Thymus (tissue), 14 donors: ENCODE results near the gene MYMK. TPM values are rescaled to one million over a fixed set of nuclear protein-coding genes. Genes with fewer than 3 reads are reported as not detected.

Experiments
- DNase-seq, 9 donors: peaks; one replicate each; pipeline ENCODE4 v3.0.0-alpha.2; 2013; ENCODE audit warnings: low spot score in 9 of 9, low read depth in 6 of 9, missing footprints in 1 of 9
- H3K27ac ChIP-seq, 2 donors: one replicate each; pipeline ENCODE4 v1.5.1; 2013; ENCODE audit warnings: control low read depth in 1 of 2, low read depth in 1 of 2, low read length in 1 of 2, mild to moderate bottlenecking in 1 of 2, moderate library complexity in 1 of 2
- H3K27me3 ChIP-seq, 2 donors: one replicate each; pipeline ENCODE4 v1.5.1; 2013; ENCODE audit warnings: low read length in 1 of 2; ENCODE audit not compliant: control insufficient read depth in 2 of 2, insufficient read depth in 1 of 2
- H3K36me3 ChIP-seq, 2 donors: one replicate each; pipeline ENCODE4 v1.5.1; 2013; ENCODE audit warnings: low read length in 1 of 2, mild to moderate bottlenecking in 1 of 2, moderate library complexity in 1 of 2; ENCODE audit not compliant: control insufficient read depth in 2 of 2, insufficient read depth in 2 of 2
- H3K4me1 ChIP-seq, 2 donors: one replicate each; pipeline ENCODE4 v1.5.1; 2013; ENCODE audit warnings: low read length in 2 of 2; ENCODE audit not compliant: control insufficient read depth in 2 of 2, insufficient read depth in 2 of 2
- H3K4me3 ChIP-seq, 2 donors: one replicate each; pipeline ENCODE4 v1.5.1; 2013; ENCODE audit warnings: low read length in 2 of 2, control low read depth in 1 of 2, mild to moderate bottlenecking in 1 of 2
- H3K9me3 ChIP-seq, 2 donors: one replicate each; pipeline ENCODE4 v1.5.1; 2013; ENCODE audit warnings: low read length in 1 of 2, mild to moderate bottlenecking in 1 of 2; ENCODE audit not compliant: control insufficient read depth in 2 of 2, insufficient read depth in 1 of 2
- WGBS: extraction: QIAGEN DNeasy Blood & Tissue Kit; methylation state at CpG from one replicate; pipeline ENCODE4 v1.1.7; 2013; 5-methylcytosine and 5-hydroxymethylcytosine counted together
- long read RNA-seq, 10 donors: transcript quantifications; one replicate each; lab custom pipeline, GENCODE V29; 2026
- polyA plus RNA-seq: library from polyadenylated mRNA; stranded (reverse); fragments of 200-250 nt; gene quantifications from one replicate; pipeline ENCODE4 v1.2.3, GENCODE V29; 2013
- total RNA-seq: library from RNA; stranded (reverse); fragments of 120-200 nt; gene quantifications from one replicate; pipeline ENCODE4 v1.2.4, GENCODE V29; 2013
- donor health status: healthy.

The MYMK gene, protein sequence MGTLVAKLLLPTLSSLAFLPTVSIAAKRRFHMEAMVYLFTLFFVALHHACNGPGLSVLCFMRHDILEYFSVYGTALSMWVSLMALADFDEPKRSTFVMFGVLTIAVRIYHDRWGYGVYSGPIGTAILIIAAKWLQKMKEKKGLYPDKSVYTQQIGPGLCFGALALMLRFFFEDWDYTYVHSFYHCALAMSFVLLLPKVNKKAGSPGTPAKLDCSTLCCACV
- total RNA-seq (0.47 TPM), polyA plus RNA-seq (0.39 TPM)
- long read RNA-seq, donor 1: 0 reads
- long read RNA-seq, donor 2: 0 reads
- long read RNA-seq, donor 3: 0 reads
- long read RNA-seq, donor 4: 0 reads
- long read RNA-seq, donor 5: 0 reads
- long read RNA-seq, donor 6: 0 reads
- long read RNA-seq, donor 7: 0 reads
- long read RNA-seq, donor 8: 0 reads
- long read RNA-seq, donor 9: 0 reads
- long read RNA-seq, donor 10: 0 reads

DNA sequence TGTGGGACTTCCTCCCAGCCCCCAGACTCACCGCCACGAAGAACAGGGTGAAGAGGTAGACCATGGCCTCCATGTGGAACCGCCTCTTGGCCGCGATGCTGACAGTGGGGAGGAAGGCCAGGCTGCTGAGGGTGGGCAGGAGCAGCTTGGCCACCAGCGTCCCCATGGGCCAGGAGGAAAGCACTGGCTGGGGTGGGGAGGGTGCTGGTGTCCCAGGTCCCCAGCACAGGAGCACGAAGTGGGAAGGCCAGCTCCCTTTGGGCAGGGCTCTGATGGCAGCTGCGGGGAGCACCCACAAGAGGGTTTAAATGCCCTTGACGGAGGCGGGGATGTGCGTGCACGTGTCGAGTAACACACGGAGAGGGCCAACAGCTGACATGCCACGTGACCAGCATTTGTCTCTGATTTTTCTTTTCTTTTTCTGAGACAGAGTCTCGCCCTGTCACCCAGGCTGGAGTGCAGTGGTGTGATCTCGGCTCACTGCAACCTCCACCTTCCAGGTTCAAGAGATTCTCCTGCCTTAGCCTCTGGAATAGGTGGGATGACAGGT is at the start of gene MYMK:
Gene MYMK, minus strand, starts transcription at position 281 of the 550 bp plus-strand sequence. Its CDS starts 115 bp downstream, at position 166.
- no peaks in the 10 kb centered on the region for H3K36me3 ChIP-seq
- H3K27me3 ChIP-seq: peaks cover 0 to 27% of the 10 kb centered on the region in 2 donors
- no peak for DNase-seq
- no peak within 1 kb of the TSS for H3K27ac ChIP-seq
- H3K4me1 ChIP-seq: peaks cover 9 to 53% of the 10 kb centered on the region in 2 donors
- no peak within 1 kb of the TSS for H3K4me3 ChIP-seq
- WGBS: 97% methylated on average over 17 of the region's 17 CpGs
- no peaks in the 10 kb centered on the region for H3K9me3 ChIP-seq

DNA sequence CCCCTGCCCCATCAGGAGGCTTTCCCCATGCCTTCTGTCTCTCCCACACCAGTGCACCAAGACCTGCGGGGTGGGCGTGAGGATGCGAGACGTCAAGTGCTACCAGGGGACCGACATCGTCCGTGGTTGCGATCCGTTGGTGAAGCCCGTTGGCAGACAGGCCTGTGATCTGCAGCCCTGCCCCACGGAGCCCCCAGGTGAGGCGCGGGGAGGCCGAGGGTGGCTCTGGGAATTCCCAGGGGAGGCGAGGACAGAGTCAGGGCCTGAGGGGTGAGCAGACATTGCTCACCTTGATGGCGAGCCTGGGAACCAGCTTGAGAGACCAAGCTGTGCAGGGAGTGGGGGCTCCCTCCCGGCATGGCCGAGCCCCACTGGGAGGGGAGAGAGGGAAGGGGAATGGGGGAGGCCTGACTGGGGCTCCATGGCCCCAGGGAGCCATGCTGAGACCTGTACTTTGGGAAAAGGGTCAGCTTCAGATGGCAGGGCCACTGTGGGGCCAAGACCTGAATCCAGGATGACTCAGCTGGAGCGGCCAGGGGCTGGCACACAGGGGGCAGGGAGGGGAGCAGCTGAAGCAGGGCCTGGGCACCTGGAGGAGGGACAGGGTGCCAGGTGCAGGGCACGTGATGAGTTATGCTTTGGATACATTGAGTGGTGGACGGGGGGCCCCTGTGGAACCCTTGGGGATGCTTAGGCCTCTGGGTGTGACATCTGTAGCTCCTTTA is 49.2 kb upstream of the MYMK start:
- Histone ChIP-seq H3K9me3 (no peaks in the 10 kb centered on the region), H3K4me3 (no peak overlapping the region), H3K36me3 (no peaks in the 10 kb centered on the region), H3K27me3 (peaks cover 3 to 56% of the 10 kb centered on the region in 2 donors), H3K4me1 (peaks cover 11 to 72% of the 10 kb centered on the region in 2 donors), H3K27ac (no peak overlapping the region)
- DNase-seq: no peak
- 95% methylated on average over 21 of the region's 21 CpGs for WGBS

DNA sequence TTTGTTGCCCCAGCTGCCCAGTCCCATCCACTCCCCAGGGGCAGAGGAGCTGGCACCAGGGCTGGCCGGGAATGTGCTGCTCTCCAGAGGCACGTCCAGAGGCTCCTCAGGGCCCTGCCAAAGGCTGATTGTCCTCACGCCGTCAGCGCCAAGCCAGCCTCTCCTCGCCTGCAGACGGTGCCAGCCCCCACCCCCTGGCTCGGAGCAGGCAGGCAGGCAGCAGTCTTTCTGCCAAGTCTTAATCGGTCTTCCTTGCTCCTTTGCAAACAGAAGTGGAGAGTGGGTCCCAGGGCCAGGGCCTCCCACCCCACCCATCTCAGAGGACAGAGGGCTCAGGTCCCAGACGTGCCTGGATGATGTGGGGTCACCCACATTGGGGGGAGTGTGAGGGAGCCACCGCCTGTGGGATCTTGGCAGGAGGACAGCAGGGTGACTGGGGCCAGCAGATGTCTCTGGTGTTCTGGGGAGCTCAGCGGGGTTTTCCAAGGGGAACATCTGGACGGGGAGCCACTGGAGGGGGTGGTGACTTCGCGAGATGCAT is 48.1 kb upstream of the MYMK start:
- no peaks in the 10 kb centered on the region for H3K36me3 ChIP-seq
- H3K27ac ChIP-seq: no peak overlapping the region
- H3K9me3 ChIP-seq: no peaks in the 10 kb centered on the region
- no peak for DNase-seq
- 89% methylated on average over 15 of the region's 15 CpGs for whole genome bisulfite sequencing
- H3K4me1 ChIP-seq: peaks cover 8 to 62% of the 10 kb centered on the region in 2 donors
- H3K4me3 ChIP-seq: no peak overlapping the region
- peaks cover 0 to 50% of the 10 kb centered on the region in 2 donors for H3K27me3 ChIP-seq

DNA sequence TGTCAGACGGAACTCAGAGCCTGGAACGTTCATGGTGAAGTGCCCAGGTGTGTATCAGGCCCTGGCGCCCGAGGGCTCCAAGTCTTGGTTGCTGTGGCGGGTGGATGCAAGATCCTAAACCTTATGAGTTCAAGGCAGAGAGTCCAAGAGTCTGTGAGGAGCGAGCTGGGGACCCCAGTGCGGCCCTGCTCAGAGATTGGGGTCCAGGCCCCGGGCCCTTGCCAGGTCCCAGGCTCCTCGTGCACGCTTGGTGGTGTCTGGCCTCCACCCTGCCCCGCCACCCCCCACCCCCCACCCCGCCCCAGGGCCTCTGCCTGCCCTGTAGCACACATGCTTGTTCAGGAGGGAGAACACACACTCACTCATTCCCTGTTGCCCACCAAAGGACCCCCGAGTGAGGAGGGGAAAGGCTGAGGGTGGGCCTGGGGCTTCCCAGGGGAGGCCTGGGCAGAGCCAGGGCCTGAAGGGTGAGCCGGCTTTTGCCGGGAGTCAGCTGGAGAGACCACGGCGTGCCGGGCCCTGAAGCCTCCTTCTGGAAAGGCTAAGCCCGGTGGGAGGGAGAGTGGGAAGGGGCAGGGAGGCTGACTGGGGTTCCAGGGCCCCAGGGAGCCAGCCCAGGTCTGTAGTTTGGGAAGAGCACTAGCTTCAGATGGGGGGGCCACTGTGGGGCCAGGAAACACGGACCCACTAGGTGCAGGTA is 47.3 kb upstream of the MYMK start:
- no peaks in the 10 kb centered on the region for H3K36me3 ChIP-seq
- peak overlapping the region in 1 of 2 donors; percentile 36 for H3K27ac ChIP-seq
- H3K4me3 ChIP-seq: no peak overlapping the region
- H3K4me1 ChIP-seq: peaks cover 8 to 53% of the 10 kb centered on the region in 2 donors
- H3K9me3 ChIP-seq: no peaks in the 10 kb centered on the region
- peaks cover 0 to 44% of the 10 kb centered on the region in 2 donors for H3K27me3 ChIP-seq
- WGBS: 92% methylated on average over 20 of the region's 20 CpGs
- no peak for DNase-seq

DNA sequence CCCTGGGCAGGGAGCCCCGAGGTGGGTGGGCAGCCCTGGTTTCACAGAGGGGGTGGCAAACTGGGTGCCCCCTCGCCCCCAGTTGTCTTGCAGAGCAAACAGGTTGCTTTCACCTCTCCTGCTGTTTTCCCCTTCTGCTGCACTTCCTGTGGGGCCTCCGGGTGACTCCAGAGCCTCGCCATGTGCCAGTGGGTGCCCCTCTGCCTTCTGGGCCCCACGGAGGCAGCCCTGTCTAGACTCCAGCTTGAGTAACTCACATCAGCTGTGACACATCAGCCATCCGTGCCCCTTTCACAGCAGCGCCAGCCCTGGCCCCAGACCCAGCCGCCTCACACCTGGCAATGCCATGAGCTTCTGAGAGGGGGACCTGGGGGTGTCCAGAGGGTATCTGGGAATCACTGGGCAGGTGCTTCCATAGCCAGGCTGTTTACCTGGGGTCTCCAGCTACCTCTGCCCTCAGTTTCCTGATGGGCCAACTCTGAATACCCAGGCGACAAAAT is 46.7 kb upstream of the MYMK start:
- Histone ChIP-seq H3K36me3 (no peaks in the 10 kb centered on the region), H3K27me3 (peaks cover 0 to 39% of the 10 kb centered on the region in 2 donors), H3K4me3 (no peak overlapping the region), H3K4me1 (peaks cover 8 to 47% of the 10 kb centered on the region in 2 donors), H3K27ac (peak overlapping the region in 1 of 2 donors; percentile 37), H3K9me3 (no peaks in the 10 kb centered on the region)
- WGBS: 48% methylated on average over 9 of the region's 9 CpGs
- peak in 2 of 9 donors; percentile 63 to 76 for DNase-seq

DNA sequence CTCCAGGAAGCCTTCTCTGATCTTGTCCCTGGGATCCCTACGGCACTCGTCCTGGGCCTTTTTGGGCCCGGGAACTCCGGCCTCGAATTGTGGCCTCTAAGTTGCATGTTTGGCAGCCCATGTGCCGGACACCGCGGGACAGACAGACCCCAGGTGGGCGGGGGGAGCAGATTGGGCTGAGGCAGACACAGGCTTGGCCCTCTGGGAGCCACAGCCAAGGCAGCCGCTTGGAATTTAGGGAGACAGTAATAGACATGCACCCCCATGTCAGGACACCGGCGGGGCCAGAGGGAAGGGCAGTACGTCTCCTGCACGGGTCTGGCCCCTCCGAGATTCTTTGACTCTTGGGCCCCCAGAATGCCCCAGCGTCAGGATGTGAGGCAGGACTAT is 45.9 kb upstream of the MYMK start:
- H3K27me3 ChIP-seq: peaks cover 0 to 35% of the 10 kb centered on the region in 2 donors
- H3K27ac ChIP-seq: no peak overlapping the region
- H3K4me1 ChIP-seq: peaks cover 8 to 40% of the 10 kb centered on the region in 2 donors
- no peak for DNase-seq
- no peaks in the 10 kb centered on the region for H3K9me3 ChIP-seq
- H3K36me3 ChIP-seq: no peaks in the 10 kb centered on the region
- 81% methylated on average over 16 of the region's 16 CpGs for WGBS
- H3K4me3 ChIP-seq: no peak overlapping the region

DNA sequence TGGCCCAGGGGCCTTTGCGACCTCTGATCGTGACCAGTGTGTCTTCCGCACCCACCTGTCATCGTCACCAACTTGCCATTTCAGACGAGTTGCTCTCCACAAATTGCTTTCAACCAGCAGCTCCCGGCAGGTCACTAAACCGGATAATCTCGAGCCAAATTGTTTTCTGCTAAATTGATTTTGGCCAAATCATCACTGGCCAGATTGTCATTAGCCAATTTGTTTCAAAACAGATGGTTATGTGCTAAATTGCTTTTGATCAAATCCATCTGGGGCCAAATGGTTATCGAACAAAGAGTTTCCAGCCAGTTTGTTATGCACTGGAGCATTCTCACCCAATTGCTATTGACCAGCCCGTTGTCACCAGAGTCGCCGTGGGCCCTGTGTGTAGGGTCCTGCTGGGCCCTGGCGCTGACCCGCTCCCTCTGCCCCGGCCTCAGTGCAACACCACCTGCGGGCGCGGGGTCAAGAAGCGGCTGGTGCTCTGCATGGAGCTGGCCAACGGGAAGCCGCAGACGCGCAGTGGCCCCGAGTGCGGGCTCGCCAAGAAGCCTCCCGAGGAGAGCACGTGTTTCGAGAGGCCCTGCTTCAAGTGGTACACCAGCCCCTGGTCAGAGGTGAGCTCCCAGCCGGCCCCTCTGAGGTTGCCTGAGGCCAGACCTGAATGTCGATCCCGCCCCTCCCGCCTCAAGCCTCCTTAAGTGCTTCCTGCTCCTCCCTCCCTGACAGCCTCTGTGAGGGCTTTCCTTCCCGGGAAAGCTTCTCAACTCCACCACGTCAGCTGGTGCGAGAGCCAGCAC is 45.3 kb upstream of the MYMK start:
- Histone ChIP-seq H3K36me3 (no peaks in the 10 kb centered on the region), H3K4me3 (no peak overlapping the region), H3K27ac (no peak overlapping the region), H3K27me3 (peaks cover 3 to 40% of the 10 kb centered on the region in 2 donors), H3K4me1 (peaks cover 8 to 35% of the 10 kb centered on the region in 2 donors), H3K9me3 (no peaks in the 10 kb centered on the region)
- DNase-seq: no peak
- WGBS: 81% methylated on average over 36 of the region's 36 CpGs
